HS-27A (cell line): ENCODE measurements around the gene RNH1.

Source experiments
- DNase-seq: peaks from one replicate; pipeline ENCODE4 v3.0.0-alpha.2; 2012; ENCODE audit warnings: low read depth, missing footprints

The RNH1 gene

DNA sequence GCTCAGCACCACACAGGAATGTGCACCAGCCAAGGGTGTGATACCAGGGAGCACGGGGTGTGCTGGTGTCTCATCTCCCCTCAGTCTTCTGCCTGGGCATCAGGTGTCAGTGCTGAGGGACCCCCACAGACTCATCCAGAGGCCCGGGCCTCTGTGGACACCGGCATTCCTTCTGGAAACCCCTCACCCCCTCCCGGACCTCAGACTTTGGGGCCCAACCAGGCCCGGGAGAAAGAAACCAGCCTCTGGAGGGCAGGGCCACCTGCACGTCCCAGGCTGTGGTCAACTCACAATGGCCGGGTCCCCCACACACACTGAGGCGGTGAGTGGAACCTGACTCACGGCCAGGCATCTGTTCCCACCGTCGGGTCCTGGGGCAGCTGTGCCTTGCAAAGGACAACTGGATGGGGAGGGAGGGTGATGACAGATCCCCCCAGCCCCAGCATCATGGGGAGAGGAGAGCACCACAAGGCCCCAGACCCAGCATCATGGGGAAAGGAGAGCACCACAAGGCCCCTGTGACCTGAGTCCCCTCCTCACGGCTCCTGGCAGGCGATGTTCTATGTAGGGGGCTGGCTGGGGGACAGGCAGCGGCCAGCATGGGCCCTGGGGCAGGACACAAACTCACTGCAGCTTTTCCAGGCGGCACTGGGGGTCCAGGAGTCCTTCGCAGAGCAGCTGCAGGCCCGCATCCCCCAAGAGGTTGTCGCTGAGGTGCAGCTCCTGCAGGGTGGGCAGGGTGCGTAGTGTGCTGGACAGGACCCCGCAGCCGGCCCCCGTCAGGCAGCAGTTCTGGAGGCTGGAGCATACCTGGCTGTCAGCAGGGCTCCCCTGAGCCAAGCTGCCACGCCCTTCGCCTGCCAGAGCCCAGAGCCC is 7.6 kb downstream of the RNH1 start:
- no peak for DNase-seq

DNA sequence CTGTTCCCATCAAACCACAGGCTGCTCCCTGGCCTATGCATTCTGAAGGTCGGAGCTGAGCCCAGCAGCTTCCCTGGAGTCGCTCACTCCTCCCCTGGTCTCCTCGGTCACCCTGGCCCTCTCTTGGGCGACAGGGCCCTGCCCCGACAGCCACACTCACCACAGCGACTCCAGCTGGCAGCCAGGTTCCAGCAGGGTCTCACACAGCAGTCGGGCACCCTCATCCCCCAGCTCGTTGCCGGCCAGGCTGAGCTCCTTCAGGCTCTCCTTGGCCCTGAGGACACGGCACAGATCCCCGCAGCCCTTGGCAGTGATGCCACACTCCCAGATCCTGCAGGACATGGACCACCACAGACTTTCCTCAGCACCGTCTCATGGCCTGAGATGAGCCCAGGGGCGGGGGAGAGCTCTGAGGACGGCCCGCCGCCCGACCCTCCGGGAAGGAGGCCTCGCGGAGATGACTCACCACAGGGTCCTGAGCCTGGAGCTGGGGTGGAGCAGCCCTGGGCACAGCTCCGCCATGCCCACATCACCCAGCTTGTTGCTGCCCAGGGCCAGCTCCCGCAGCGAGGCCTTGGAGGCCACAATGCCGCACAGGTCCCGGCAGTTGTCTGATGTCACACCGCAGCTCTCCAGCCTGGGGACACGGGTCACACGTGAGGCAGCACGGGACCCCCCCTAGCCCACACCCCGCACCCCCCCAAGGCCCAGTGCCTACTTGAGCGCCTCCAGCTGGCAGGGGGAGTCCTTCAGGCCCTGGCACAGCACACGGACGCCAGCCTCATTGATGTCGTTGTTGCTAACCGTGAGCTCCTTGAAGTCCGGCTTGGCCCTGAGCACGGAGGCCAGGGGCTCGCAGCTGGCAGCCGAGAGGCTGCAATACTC is 8.5 kb downstream of the RNH1 start:
- no peak for DNase-seq

- DNase-seq, result no peak
These were observed 9.3 kb downstream of the RNH1 start for GRCh38 chr11:497565-498296.

GRCh38 chr11:496834-497564 is 10.0 kb downstream of the RNH1 start:
- no peak for DNase-seq

DNA sequence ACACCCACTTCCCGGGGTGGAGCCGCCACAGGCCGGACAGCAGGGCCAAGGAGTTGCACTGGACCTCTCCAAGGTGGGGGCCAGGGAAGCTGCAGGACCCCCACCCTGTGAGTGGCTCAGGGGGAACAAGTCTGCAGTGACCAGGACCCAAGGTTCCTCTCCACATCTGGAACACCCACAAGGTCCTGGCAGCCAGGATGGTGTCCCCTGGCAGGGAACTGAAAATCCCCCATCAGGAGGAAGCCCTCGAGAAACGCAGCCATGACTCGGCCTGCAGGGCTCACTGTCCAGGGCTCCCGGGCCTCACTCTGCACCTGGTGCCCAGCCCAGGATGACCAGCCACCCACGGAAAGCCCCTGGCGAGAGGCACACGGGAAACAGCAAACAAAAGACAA is 11.5 kb downstream of the RNH1 start:
- no peak for DNase-seq

DNA sequence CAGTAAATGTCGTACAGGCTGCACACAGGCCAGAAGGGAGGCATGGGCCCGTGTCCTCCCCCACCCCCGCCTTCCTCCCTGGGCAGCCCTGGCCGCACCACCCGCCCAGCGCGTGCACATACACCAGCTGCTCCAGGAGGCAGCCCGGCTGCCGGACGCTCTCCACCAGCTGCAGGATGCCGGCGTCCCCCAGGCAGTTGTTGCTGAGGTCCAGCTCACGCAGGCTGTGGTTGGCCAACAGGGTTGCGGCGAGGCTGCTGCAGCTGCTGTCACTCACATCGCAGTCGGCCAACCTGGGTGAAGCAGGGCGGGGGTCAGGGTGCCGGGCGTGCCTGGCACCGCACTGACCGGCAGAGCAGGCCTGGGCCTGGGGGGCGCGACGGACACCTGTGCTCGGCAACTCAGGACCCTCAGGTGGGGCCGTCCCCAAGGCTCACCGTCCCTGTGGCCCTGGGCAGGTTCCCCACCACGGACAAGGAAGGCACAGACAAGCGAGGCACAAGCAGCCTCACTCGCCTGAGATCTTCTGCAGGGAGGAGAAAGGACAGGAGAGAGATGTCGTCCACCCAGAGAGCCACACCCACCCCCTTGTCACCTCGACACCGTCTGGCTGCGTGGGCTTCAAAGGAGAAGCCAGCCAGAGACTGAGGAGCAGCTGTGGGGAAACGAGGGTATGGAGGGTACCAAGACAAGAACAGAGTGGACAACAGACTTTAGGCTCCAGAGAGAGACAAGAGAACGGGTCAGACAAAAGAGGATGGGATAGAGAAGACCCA is 12.1 kb downstream of the RNH1 start:
- DNase-seq, result no peak

DNA sequence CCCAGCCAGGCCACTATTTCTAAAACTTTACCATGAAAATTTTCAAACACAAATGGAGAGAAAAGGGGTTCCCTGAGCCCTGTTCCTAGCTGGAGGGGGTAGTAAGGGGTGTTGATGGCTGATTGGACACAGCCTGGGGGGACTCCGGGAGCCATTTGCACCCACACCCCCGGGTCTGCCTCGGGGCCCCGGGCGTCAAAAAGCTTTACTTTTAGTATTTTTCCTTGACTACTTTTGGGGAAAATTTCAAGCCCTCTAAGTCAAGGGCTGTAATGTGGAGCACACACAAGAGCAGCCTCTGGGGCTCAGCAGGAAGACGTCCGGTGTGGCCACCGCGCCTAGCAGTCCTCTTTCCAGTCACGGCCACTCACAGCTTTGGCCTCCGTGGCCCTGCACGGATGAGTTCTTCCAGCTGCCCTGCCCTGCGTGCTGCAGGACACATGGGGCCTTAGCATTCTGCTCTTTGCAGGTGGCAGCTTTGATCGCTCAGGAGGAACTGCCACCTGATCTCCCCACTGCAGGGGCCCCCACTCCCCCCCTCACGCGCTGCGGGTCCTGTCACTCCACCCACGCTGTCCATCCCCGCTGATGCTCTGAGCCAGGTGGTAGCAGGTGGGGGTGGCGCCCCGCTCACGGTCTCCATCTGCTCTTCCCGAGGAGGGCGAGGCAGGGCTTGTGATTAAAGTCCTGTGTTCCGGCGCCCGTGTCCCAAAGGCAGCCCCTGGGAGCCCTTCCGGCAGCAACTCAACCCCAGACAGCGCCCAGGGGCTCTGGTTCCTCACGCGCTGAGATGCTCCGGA is 14.4 kb downstream of the RNH1 start:
- DNase-seq, result no peak

DNA sequence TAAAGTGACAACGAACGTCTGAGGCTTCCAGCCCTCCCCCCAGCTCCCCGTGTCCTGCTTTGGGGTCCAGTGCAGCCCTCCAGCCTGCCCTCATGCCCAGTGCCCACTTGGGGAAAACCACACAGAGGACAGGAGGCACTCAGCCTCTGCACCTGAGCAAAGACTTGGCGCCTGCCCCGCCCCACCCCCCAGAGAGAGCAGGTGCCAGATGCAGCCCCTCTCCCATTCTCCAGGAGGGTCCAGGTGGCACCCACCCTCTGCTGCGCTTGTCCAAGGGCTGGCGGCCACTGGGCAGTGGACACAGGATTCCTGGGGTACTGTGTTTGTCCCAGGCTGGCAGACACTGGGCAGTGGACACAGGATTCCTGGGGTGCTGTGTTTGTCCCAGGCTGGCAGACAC is 15.7 kb downstream of the RNH1 start:
- DNase-seq, result no peak

DNA sequence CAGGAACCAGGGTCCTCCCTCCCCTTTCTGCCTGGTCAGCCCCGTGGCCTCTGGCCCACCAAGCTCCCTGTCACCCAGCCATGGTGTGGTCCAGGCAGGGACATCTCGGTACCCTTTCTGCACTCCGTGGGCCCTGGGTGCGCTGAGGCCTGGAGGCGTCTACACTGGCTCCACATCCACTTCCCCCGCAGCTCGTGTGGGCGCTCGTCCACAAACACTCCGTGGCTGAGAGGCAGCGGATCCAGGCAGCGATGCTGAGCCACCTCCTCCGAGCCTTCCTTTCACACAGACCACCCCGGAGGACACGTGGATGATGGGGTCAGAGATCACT is 16.1 kb downstream of the RNH1 start:
- no peak for DNase-seq

- no peak for DNase-seq
These were observed 16.7 kb downstream of the RNH1 start for GRCh38 chr11:490186-490929.

- no peak for DNase-seq
These were observed 17.3 kb downstream of the RNH1 start for GRCh38 chr11:489610-490185.

DNA sequence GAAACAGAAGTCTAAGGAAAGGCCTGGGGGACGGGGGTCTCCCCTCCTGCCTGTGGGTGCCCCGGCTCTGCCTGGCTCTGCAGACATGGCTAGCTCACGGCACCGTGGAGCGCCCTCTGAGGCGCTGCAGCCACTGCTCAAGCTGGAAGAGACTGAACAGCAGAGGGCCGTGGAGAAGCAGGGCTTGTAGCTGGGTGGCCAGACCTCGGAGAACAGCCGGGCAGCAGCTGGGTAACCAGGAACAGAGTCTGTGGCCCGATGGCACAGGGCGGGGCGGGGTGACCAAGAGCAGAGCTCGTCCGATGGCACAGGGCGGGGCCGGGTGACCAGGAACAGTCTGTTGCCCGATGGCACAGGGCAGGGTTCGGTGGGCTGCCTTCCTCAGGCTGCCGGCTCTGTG is 18.1 kb downstream of the RNH1 start:
- DNase-seq, result no peak

- DNase-seq, result no peak
These were observed 18.5 kb downstream of the RNH1 start for GRCh38 chr11:488579-488978.

DNA sequence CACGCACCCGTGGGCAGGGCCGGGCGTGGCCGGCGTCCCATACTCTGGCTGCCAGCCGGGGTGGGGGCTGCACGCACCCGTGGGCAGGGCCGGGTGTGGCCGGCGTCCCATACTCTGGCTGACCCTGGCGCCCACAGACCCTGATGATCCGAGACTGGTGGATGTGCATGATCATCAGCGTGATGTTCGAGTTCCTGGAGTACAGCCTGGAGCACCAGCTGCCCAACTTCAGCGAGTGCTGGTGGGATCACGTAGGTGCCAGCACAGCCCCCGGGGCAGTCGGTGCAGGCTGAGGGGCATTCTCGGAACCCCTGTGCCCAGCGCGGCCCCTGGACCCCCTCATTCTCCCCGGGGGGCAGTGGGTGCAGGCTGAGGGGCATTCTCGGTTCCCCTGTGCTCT is 19.0 kb downstream of the RNH1 start:
- DNase-seq, result no peak

- DNase-seq, result no peak
These were observed 19.4 kb downstream of the RNH1 start for GRCh38 chr11:487571-488021.

GRCh38 chr11:486189-486588 is 20.9 kb downstream of the RNH1 start:
- no peak for DNase-seq

- DNase-seq, result no peak
These were observed 22.4 kb downstream of the RNH1 start for GRCh38 chr11:484616-485015.

DNA sequence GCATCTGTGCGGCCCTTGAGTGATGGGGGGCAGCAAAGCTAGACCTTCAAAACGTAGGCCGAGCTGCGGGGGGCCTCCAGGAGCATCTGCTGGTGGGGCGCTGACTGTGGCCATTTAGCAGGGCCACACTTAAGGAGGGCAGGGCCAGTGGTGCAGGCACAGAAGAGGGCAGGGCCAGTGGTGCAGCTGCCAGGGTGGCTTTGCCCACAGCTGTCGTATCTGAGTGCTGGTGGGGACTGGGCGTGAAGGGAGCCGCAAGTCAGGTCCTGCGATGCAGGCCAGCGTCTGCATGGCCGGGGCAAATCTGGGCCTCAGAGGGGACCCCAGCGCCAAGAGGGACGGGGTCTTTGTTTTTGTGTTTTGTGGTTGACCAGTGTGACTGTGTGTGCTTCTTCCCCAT is 27.7 kb downstream of the RNH1 start:
- no peak for DNase-seq

GRCh38 chr11:477052-477715 is 29.9 kb downstream of the RNH1 start:
- no peak for DNase-seq
